Upper lobe of left lung (tissue), 4 donors: Measurements from ENCODE around the gene MYMK.

Experiments used
- POLR2A ChIP-seq, 4 donors: fragments of 450-650 bp; IDR thresholded peaks; one replicate each; pipeline ENCODE4 v1.5.1; 2016 to 2017; ENCODE audit warnings: antibody characterized with exemption in 4 of 4, mild to moderate bottlenecking in 2 of 4
- POLR2AphosphoS5 ChIP-seq, 2 donors: sonication (generic); formaldehyde crosslinking; IDR thresholded peaks; one replicate each; pipeline ENCODE4 v1.5.1; 2017; ENCODE audit warnings: antibody characterized with exemption in 2 of 2
- TF ChIP-seq, protein P1 (sequence below), 6 experiments: fragments of 450-650 bp in 4 of 6; fragments of 200-600 bp in 2 of 6; sonication (generic) in 2 of 6; IDR thresholded peaks; one replicate each; pipeline ENCODE4 v1.5.1; 2016 to 2019; ENCODE audit warnings: antibody characterized with exemption in 6 of 6

DNA sequence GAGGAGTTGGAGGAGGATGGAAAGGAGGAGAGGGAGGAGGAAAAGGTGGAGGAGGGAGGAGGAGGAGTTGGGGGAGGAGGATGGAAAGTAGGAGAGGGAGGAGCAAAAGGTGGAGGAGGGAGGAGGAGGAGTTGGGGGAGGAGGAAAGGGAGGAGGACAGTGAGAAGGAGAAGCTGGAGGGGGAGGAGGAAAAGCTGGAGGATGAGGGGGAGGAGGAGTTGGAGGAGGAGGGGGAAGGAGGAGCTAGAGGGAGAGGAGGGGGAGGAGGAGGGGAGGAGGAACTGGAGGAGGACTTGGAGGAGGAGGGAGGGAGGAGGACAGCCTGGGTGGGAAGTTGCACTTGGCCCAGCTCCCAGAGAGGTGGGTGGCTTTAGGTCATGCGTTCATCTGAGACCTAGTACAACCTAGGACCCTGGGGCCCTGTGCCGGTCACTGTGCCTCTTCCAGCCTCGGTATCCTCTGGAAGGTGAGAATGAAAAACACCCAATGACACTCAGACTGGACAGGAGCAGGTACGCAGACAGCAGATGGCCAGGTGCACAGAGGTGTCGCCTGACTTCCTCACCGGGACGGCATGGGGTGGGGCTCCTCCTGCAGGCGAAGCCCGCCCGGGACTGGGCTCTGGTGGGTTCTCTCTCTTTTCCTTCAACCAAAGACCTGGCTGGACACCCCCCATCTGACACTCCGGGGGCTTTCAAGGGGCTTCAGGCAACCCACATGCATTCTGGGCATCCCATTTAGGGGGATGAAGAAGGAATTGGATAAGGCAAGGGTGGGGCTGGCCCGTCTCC, 33.7 kb downstream of the MYMK start:
- no peak for TF ChIP-seq POLR2A (IDR thresholded peaks at IDR 0.05)
- TF ChIP-seq, protein P1, sequence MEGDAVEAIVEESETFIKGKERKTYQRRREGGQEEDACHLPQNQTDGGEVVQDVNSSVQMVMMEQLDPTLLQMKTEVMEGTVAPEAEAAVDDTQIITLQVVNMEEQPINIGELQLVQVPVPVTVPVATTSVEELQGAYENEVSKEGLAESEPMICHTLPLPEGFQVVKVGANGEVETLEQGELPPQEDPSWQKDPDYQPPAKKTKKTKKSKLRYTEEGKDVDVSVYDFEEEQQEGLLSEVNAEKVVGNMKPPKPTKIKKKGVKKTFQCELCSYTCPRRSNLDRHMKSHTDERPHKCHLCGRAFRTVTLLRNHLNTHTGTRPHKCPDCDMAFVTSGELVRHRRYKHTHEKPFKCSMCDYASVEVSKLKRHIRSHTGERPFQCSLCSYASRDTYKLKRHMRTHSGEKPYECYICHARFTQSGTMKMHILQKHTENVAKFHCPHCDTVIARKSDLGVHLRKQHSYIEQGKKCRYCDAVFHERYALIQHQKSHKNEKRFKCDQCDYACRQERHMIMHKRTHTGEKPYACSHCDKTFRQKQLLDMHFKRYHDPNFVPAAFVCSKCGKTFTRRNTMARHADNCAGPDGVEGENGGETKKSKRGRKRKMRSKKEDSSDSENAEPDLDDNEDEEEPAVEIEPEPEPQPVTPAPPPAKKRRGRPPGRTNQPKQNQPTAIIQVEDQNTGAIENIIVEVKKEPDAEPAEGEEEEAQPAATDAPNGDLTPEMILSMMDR (IDR thresholded peaks at IDR 0.05): no peak
- TF ChIP-seq POLR2AphosphoS5 (IDR thresholded peaks at IDR 0.05): no peak
